ENCODE measurements around the gene NAA10. TPM values are rescaled to one million over a fixed set of nuclear protein-coding genes. Genes with fewer than 3 reads are reported as not detected.
A peak's percentile ranks its signal among the peaks of the same experiment; 100 is the strongest.

NAA10 gene
- total RNA-seq, 2 donors from 2014 or later: 76.7 to 94.1 TPM

DNA sequence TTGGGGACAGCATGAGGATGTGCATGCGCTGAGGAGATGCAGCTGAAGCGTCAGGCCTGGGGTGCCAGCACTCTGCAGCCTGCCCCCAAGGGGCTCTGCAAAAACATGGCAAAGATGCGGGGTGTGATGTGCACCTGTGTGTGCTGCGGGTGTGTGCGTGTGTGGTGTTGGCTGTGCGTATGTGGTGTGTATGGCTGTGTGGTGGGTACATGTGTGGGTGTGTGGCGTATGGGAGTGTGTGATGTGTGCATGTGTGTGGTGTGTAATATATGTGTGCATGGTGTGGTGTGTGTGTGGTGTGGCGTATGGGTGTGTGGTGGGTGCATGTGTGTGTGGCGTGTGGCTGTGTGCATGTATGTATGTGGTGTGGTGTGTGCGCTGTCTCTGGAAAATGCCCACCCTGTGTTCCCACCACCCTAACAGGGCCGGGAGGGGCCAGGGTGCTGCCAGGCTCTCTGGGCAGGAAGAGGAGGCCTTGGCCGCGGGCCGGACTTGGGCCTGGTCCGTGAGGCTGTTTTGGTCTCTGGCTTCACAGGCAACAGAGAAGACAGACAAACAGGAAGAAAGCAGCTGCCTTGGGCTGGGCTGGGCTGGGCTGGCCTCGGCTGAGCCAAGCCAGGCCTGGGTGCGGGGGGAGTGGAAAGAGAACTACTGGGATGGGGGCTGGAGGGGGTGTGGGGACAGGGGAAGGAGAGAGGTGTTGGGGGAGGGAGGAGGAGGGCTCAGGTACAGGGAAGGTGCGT lies 31.4 kb downstream of the NAA10 start:
- peak overlapping the region in 1 of 2 donors; percentile 17 for H3K4me3 Mint-ChIP-seq

DNA sequence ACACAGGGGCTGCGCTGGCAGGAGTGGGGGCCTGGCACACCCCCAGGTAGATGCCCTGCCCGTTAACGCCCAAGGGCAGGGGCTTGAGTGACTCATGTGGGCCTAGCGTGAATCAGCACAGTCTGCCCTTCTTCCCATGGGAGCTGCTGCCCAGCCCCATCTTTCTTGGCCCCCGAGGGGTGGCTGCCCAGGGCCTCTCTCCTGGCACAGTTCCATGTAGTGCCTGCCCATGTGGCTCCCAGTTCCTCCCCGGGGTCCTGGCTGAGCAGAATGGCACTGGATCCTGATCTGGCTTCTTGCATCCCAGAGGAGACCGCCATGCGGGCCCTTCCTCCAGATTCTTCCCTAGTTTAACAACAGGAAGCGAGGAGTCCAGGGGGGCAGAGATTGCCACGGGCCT lies 32.5 kb downstream of the NAA10 start:
- Mint-ChIP-seq H3K9me3 (peaks cover 0 to 1% of the 10 kb centered on the region in 2 donors), H3K4me3 (no peak overlapping the region), H3K27me3 (ENCODE audit: low read depth) (peaks cover 29% of the 10 kb centered on the region), H3K36me3 (ENCODE audit: insufficient read depth in 2 of 2) (no peaks in the 10 kb centered on the region), H3K27ac (no peak overlapping the region), H3K4me1 (ENCODE audit: low read depth) (peaks cover 39% of the 10 kb centered on the region)
- DNase-seq (no peak), ATAC-seq (replicated peaks in 1 of 2) (no peak)

More for the DNA sequence above, 31.4 kb downstream of the NAA10 start:
- DNase-seq (no peak), ATAC-seq (replicated peaks in 1 of 2) (peak in 1 of 2 donors; percentile 12)
- Mint-ChIP-seq H3K9me3 (peaks cover 0 to under 1% of the 10 kb centered on the region in 2 donors), H3K27ac (no peak overlapping the region), H3K4me1 (ENCODE audit: low read depth) (peaks cover 39% of the 10 kb centered on the region), H3K27me3 (ENCODE audit: low read depth) (peaks cover 22% of the 10 kb centered on the region), H3K36me3 (ENCODE audit: insufficient read depth in 2 of 2) (no peaks in the 10 kb centered on the region)

GRCh38 chrX:153901753-153902140 lies 33.1 kb downstream of the NAA10 start:
- Mint-ChIP-seq H3K4me1 (ENCODE audit: low read depth) (peaks cover 40% of the 10 kb centered on the region), H3K36me3 (ENCODE audit: insufficient read depth in 2 of 2) (no peaks in the 10 kb centered on the region), H3K4me3 (peak overlapping the region; percentile 64 to 66), H3K9me3 (peaks cover 0 to 1% of the 10 kb centered on the region in 2 donors), H3K27ac (peak overlapping the region; percentile 77), H3K27me3 (ENCODE audit: low read depth) (peaks cover 30% of the 10 kb centered on the region)
- no peak for ATAC-seq (replicated peaks in 1 of 2)
- DNase-seq: no peak

GRCh38 chrX:153900831-153901752 lies 33.7 kb downstream of the NAA10 start:
- ATAC-seq (replicated peaks in 1 of 2): peak; percentile 77 to 86
- Mint-ChIP-seq H3K27me3 (ENCODE audit: low read depth) (peaks cover 36% of the 10 kb centered on the region), H3K4me3 (peak overlapping the region; percentile 66 to 85), H3K4me1 (ENCODE audit: low read depth) (peaks cover 44% of the 10 kb centered on the region), H3K9me3 (peaks cover 0 to 1% of the 10 kb centered on the region in 2 donors), H3K27ac (peak overlapping the region; percentile 77), H3K36me3 (ENCODE audit: insufficient read depth in 2 of 2) (no peaks in the 10 kb centered on the region)
- DNase-seq: peak; percentile 65 to 66

GRCh38 chrX:153897899-153898298 lies 36.9 kb downstream of the NAA10 start:
- no peak overlapping the region for H3K27ac Mint-ChIP-seq
- H3K4me3 Mint-ChIP-seq: no peak overlapping the region
- H3K27me3 Mint-ChIP-seq (ENCODE audit: low read depth): peaks cover 40% of the 10 kb centered on the region

DNA sequence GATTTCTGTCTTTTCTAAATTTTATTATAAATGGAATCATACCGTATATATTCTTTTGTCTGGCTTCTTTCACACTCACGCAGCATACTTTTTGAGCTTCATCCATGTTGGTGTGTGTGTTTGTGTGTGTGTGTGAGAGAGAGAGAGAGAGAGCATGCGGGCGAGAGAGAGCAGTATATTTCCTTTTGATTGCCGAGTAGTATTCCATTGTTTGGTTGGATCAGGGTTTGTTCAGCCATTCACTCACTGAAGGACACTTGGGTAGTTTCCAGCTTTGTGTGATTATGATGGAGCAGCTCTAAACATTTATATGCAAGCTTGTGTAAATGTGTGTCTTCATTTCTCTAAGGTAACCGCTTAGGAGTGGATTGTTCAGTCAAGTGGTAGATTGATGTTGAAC lies 45.7 kb downstream of the NAA10 start:
- H3K4me1 Mint-ChIP-seq (ENCODE audit: low read depth): peaks cover 4% of the 10 kb centered on the region
- H3K9me3 Mint-ChIP-seq: no peaks in the 10 kb centered on the region
- H3K27me3 Mint-ChIP-seq (ENCODE audit: low read depth): peaks cover 53% of the 10 kb centered on the region
- H3K27ac Mint-ChIP-seq: no peak overlapping the region
- ATAC-seq (replicated peaks in 1 of 2) (no peak), DNase-seq (no peak)
- H3K4me3 Mint-ChIP-seq: no peak overlapping the region
- H3K36me3 Mint-ChIP-seq (ENCODE audit: insufficient read depth in 2 of 2): no peaks in the 10 kb centered on the region

More at GRCh38 chrX:153897899-153898298, 36.9 kb downstream of the NAA10 start:
- Mint-ChIP-seq H3K4me1 (ENCODE audit: low read depth) (peaks cover 28% of the 10 kb centered on the region), H3K9me3 (peaks cover 0 to 1% of the 10 kb centered on the region in 2 donors), H3K36me3 (ENCODE audit: insufficient read depth in 2 of 2) (no peaks in the 10 kb centered on the region)
- DNase-seq (no peak), ATAC-seq (replicated peaks in 1 of 2) (no peak)

DNA sequence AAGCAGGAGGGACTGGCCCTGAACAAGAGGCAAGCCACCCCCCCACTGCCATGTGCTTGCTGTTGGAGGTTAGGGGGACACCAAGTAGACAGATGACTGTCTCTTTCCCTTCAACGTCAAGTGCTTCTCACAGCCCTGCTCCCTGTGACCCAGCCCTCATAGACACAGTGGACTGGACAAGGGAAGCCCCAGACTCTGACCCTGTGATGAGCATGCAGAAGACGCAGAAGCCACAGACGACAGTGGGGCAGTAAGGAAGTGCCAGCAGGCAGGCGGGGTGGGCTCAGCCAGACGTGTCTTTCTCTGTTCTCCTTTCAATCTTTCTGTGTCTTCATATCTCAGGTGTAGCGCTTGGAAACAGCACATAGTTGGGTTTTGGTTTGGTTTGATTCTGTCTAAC lies 46.5 kb downstream of the NAA10 start:
- H3K36me3 Mint-ChIP-seq (ENCODE audit: insufficient read depth in 2 of 2): no peaks in the 10 kb centered on the region

DNA sequence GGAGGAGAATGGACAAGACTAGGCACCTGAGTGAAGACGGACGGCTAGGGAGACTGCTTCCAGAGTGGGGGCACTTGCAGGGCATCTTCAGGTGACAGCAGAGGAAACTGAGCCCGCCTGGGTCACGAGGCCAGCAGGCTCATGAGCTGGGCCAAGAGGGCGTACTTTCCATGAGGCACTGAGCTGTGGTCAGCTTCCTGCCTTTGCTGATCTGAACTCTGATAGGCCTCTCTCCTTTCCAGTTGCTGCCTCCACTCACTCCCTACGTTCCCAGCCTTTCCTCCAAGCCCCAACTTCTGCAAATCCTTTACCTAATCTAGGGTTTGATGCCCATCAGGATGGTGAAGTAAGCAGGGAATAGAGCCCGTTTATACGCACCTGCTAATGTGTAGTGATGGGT lies 47.5 kb downstream of the NAA10 start:
- Mint-ChIP-seq H3K9me3 (no peaks in the 10 kb centered on the region), H3K4me3 (no peak overlapping the region), H3K27ac (no peak overlapping the region), H3K27me3 (ENCODE audit: low read depth) (peaks cover 40% of the 10 kb centered on the region), H3K4me1 (ENCODE audit: low read depth) (peaks cover 4% of the 10 kb centered on the region), H3K36me3 (ENCODE audit: insufficient read depth in 2 of 2) (no peaks in the 10 kb centered on the region)
- ATAC-seq (replicated peaks in 1 of 2) (no peak), DNase-seq (no peak)

More for the DNA sequence above, 46.5 kb downstream of the NAA10 start:
- H3K27ac Mint-ChIP-seq: no peak overlapping the region
- ATAC-seq (replicated peaks in 1 of 2): no peak
- peaks cover 4% of the 10 kb centered on the region for H3K4me1 Mint-ChIP-seq (ENCODE audit: low read depth)
- no peak for DNase-seq
- no peak overlapping the region for H3K4me3 Mint-ChIP-seq
- H3K9me3 Mint-ChIP-seq: no peaks in the 10 kb centered on the region
- H3K27me3 Mint-ChIP-seq (ENCODE audit: low read depth): peaks cover 47% of the 10 kb centered on the region

GRCh38 chrX:153886915-153887314 lies 47.9 kb downstream of the NAA10 start:
- Mint-ChIP-seq H3K27me3 (ENCODE audit: low read depth) (peaks cover 36% of the 10 kb centered on the region), H3K36me3 (ENCODE audit: insufficient read depth in 2 of 2) (no peaks in the 10 kb centered on the region), H3K27ac (no peak overlapping the region), H3K9me3 (no peaks in the 10 kb centered on the region), H3K4me1 (ENCODE audit: low read depth) (peaks cover 4% of the 10 kb centered on the region), H3K4me3 (peak overlapping the region in 1 of 2 donors; percentile 47)
- ATAC-seq (replicated peaks in 1 of 2) (no peak), DNase-seq (no peak)

DNA sequence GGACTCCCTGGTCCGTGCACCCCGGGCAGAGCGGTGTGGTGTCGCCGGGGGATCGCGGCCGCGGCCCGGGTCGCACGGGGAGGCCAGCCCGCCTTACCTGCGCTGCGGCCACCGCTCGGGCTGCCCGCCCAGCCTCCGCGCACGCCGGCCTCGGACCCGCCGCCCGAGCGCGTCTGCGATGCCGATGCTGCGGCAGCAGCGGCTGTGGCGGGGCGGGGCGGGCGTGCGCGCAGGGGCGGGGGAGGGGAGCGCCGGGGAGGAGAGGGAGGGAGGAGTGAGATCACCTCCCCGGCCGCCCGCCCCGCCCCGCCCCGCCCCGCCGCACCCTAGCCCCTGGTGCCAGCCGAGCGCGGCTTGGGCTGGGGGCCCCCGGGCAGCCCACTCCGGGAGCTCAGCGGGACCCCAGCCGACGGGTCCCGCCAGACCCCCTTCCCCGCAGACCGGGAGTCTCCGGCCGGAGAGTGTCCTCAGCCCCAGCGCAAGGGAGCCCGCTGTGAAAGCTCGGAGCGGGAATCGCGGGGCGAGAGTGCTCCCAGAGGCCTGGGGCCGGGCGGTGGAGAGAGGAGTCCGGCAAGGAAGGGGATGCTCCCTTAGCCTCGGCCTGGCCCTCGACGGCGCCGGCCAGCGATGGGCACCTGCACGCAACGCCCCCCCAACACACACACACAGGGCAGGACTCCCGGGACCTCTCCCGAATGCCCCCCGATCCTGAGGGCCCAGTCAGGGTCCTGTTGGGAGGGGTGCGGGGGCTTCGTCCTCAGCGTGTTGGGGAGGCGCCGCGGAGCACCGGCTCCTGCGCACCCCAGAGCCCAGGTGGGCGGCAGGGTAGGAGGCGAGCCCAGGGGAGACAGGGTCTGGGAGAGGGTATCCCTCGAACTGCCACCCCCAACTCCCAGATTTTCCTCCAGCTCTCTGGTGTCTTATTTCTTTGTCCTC lies 48.6 kb downstream of the NAA10 start, which contains the start of gene L1CAM:
Gene L1CAM (minus strand): TSS at position 206 of the 936 bp plus-strand sequence. CDS start 10,337 bp downstream, outside the sequence.
- Mint-ChIP-seq H3K36me3 (ENCODE audit: insufficient read depth in 2 of 2) (no peaks in the 10 kb centered on the region), H3K27ac (no peak within 1 kb of the TSS), H3K4me3 (peak within 1 kb of the TSS; percentile 50 to 61), H3K9me3 (no peaks in the 10 kb centered on the region), H3K27me3 (ENCODE audit: low read depth) (peaks cover 34% of the 10 kb centered on the region), H3K4me1 (ENCODE audit: low read depth) (peaks cover 4% of the 10 kb centered on the region)
- ATAC-seq (replicated peaks in 1 of 2) (peak; percentile 66 to 67), DNase-seq (peak; percentile 21 to 30)

DNA sequence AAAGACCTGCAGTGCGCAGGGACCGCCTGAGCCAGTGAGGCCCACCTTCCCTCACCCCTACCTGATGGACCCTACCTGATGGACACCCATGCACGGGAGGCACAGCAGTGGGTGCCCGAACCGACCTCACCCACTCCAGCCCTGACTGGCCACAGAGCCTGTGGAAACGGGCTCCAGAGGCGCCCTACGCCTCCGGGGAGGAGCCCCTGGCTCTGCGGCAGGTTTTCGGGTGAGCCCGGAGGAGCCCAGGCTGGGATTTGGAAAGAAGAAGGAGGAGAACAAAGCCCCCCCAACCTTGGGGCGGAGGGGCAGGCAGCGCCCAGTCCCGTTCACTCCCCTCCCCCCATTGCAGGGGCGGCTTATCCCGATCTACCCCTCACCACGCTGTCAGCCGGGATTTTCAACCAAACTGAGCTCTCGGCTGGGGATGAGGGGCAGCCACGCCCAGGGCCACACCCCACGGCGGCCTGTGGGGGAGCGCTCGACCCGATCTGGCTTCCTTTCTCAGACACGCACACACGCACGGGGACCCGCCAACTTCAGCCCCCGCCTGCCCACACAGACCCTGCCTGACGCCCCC lies 49.5 kb downstream of the NAA10 start:
- no peaks in the 10 kb centered on the region for H3K36me3 Mint-ChIP-seq (ENCODE audit: insufficient read depth in 2 of 2)
- H3K27me3 Mint-ChIP-seq (ENCODE audit: low read depth): peaks cover 34% of the 10 kb centered on the region
- no peak overlapping the region for H3K27ac Mint-ChIP-seq
- peak overlapping the region; percentile 50 to 61 for H3K4me3 Mint-ChIP-seq
- H3K9me3 Mint-ChIP-seq: no peaks in the 10 kb centered on the region
- ATAC-seq (replicated peaks in 1 of 2) (peak; percentile 48 to 55), DNase-seq (no peak)
- peaks cover 4% of the 10 kb centered on the region for H3K4me1 Mint-ChIP-seq (ENCODE audit: low read depth)

GRCh38 chrX:153884590-153884989 lies 50.2 kb downstream of the NAA10 start:
- peak overlapping the region; percentile 61 to 66 for H3K4me3 Mint-ChIP-seq
- DNase-seq: no peak
- peaks cover 4% of the 10 kb centered on the region for H3K4me1 Mint-ChIP-seq (ENCODE audit: low read depth)

More at GRCh38 chrX:153884590-153884989, 50.2 kb downstream of the NAA10 start:
- no peak for ATAC-seq (replicated peaks in 1 of 2)
- H3K9me3 Mint-ChIP-seq: no peaks in the 10 kb centered on the region
- H3K27ac Mint-ChIP-seq: no peak overlapping the region
- peaks cover 40% of the 10 kb centered on the region for H3K27me3 Mint-ChIP-seq (ENCODE audit: low read depth)
- H3K36me3 Mint-ChIP-seq (ENCODE audit: insufficient read depth in 2 of 2): no peaks in the 10 kb centered on the region
